ENCODE measurements around the gene SLC4A1.

The SLC4A1 gene

DNA sequence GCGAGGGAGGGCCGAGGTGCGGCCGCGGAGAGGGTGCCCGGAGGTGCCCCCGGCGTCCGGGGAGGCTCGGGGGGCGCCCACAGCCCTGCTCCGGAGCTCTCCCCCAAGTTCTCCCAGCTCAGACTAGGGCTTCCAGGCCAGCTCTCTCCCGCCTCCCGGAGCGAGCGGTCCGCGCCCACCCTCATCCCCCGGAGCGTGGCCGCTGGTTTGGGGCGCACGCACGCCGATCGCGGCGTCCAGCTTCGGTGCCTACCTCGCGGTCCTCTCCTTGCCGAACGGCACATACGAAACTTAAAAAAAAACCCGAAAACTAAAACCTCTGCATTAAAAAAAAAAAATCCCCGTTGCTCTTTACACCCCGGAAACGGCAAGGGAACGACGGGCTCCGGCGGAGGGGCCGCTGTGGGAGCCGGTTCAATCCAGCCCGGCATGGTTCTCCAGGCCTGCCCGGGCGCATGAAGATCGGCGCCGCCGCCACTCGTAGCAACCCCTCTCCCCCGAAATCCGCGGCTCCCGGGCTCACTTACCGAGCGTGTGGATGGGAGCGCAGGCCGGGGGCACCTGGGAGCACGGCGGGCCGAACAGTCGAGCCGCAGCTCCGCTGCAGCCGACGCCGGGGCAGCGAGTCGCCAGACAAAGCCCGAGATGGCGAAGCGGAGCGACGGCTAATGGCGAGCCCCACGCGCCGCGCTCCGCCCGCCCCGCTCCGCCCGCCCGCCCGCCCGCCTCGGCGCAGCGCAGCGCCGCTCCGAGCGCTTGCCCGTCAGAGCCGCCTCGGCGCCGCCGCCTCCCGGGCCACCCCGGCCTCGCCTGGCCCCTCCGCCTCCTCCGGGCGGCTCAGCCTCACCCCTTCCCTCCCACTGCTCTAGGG is 47.5 kb downstream of the SLC4A1 start:
- DNase-seq (ENCODE audit: low spot score) = peak; percentile 47

DNA sequence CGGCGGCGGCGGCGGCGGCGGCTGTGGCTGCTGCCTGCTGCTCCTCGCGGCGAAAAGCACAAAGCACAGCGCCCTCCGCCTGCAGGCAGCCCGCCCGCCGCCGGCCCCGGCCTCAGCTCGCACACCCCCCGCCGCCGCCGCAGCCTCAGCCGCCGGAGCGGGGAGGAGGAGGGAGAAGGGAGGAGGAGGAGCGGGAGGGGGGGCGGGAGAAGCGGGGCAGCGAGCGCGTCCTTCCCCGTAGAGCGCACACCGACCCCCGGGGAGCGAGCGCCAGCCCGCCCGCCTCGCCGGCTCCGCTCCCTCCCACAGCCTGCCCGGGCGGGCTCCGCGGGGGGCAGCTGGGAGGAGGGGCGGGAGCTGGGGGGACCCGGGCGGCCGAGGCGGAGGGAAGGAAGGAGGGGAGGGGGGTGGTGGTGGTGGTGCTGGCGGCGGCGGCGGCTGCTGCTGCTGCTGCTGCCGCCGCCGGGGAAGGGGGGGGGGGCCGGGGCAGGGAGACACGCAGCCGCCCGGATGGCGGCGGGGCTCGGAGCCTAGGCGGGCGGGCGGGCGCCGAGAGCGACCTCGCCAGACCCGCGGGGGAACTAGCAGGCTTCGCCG is 48.2 kb downstream of the SLC4A1 start, which contains the start of gene UBTF:
TSS of gene UBTF (minus strand) at position 60 of the 597 bp plus-strand sequence. CDS start 1,446 bp downstream, outside the sequence.
- DNase-seq (ENCODE audit: low spot score) = peak; percentile 78

DNA sequence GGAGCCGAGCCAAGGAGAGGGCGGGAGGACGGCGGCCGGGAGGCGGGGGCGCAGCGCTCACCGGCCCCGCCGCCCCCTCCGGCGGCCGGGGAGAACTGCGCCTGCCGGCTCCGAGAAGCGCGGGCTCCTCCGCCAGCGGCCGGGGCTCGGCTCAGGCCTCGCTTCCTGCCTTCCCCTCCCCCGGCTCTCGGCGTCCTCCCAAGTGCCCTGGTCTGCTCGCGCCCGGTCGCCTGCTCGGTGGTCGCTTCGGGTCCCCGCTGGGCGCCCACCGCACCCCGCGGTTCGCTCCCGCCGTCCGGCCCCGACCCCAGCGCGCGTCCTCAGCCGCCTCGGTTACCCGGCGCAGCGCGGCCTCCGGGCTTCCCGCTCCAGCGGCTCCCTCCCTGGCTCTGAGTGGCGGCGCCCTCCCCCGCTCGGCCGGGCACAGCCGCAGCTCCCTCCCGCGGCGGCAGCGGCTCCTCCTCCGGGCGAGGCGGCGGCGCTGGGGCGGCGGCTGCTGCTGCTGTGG is 48.8 kb downstream of the SLC4A1 start:
- DNase-seq (ENCODE audit: low spot score) = peak; percentile 55

DNA sequence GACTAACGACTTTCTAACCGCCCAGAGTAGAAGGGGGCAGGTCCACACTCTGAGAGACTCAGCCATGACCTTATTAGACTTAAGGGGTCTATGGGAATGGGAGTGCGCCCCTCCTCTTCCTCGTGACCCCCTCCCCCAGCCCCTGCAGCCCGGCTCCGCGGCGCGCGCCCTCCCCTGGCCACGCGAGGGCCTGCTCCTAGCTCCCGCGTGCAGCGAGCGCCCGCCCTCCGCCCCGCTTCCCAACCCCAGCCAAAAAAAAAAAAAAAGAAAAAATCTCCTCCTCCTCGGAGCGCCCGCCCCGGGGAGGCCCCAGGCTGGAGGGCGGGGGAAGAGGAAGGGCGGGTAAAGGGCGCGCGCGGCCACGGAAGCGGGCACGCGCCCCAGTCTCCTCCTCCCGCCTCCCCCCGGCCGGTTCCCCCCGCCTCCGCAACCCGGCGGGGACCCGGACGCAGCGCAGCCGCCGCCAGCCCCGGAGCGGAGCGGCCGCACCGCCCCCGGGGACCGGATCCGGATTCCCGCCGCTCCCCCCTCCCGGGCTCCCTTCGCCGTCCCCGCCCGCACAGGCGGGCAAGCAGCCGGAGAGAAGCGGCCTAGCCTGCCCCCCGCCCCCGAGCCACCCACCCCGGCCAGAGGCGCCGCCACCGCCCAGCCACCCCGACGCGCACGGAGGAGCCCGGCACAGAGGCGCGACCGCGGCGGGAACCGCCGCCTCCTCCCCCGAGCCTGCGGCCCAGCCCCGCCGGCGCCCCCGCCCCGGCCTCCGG is 49.4 kb downstream of the SLC4A1 start:
- DNase-seq (ENCODE audit: low spot score) = peak; percentile 90

DNA sequence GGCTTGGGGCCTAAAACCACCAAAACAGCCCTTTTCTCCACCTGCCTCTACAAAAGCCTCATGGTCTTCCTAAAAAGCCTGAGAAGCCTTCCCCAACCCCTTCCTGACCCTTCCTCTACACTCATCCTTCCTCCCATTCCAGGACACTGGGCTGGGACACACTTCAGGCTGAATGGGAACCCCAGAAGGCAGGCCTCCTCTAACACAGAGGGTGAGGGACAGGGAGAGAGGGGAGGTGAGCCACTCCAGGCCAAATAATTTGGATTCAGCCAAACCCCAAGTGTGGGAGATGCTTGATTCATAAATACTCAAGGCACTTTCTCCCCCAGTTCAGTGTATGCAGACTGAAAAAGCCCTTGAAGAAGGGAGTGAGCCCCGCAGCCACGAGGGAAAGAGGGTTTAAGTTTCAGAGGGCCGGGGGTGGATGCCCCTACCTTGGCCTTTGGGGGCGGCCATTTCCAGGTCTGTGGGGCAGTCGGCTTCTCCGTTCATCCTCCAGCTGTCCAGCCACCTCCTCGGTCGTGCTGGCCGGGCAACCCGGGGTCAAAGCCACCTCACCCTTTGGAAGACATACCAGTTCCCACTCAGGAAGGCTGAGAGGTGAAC is 50.1 kb downstream of the SLC4A1 start:
- DNase-seq (ENCODE audit: low spot score) = no peak

DNA sequence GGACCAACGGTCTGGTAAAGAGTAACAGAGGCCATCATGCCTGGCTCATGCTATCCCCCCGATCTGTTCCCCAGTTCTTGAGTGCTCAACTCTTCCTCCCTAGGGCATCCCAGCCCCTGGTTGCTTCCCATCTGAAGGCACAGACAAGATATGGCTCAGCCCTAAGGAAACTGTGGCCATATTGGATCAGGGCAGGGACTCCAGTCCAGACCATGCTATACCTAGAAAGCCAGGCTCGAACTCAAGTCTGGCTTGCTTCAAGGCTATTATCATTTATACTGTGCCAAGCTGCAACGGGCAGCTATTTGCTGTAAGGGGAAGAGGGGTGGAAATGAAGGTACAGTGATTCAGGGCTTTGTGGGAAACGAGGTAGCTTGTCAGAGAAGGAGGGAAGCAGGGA is 51.2 kb downstream of the SLC4A1 start:
- DNase-seq (ENCODE audit: low spot score) = no peak

DNA sequence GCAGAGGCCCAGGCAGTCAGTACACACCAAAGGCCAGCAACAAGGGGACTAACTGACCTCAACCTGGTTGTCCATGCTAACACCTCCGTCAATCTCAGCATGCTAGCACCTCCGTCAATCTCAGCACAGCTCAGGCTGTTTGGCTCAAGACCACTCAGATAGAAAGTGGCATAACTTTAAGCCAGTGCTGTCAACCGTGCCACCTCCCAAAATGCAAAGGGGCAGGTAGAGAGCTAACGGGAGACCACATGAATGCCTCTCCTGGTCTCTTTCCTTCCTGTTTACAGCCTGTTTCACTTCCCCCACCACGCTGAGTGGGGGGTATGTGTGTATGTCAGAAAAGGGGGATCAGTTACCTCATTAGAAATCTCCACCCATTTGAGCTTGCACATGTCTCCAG is 51.8 kb downstream of the SLC4A1 start:
- DNase-seq (ENCODE audit: low spot score) = peak; percentile 68

DNA sequence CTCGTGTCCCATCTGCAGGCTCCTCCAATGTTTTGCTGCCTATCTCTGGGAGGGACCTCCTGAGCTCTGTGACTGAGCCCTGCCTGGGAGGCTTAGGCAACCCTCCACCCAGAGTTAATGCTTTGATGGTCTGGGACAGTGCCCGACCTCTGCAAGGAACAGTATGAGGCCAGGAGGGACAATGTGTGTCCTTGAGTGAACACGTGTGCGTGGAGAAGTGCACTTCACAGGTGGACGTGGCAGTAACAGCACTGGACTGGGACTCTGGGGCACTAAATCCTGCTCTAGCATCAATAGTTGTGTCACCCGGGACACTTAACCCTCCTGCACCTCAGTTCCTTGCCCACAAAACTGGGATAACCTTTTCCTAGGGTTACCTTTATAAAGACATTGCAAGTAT is 53.0 kb downstream of the SLC4A1 start:
- DNase-seq (ENCODE audit: low spot score) = no peak

DNA sequence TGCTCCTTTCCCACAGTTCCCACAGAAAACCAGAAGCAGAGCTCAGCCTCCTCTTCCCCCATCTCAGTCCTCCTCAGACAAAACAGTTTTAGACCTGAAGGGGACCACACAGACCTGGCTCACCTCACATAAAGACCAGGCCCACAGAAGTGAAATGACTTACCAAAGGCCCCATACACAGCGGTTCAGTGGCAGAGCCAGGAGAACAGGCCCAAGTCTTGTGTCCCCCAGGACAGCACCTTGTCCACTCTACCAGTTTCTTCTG is 53.8 kb downstream of the SLC4A1 start:
- DNase-seq (ENCODE audit: low spot score) = no peak

DNA sequence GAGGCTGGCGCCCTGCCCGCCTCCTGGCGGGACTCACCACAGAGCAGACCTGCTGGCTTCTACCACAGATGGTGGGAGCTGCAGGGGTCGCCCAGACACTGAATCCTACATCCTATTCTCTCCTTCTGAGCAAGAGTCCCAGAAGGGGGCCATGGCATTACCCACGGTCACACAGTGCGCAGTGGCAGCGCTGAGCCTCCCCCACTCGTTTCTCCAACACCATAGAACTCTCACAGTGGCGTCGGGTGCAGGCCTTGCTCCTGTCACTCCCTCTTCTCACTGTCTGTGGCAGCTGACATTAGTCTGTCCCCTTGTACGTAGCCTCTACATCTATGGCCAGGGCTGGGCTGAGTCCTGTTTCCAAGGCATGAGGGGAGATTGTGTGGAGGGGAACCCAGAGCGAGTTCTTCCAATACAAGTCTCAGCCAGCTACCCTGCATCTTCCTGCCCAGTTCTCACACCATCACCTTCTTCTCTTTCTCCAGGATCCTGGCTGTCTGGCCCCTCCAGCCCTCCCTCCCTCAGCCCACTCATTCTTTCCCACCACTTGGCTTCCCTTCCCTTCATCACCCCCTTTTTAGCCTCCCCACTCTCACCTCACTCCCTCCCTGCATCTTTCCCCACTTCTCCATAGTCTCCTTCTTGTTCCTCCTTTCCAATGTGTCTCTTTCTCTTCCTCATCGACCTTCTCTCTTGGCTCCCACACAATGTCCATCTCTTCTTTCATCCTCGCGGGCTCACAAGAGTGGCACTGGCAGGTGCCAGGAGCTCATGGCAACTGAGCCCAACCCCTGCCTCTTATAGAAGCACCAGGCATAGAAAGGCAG is 54.3 kb downstream of the SLC4A1 start:
- no peak for DNase-seq (ENCODE audit: low spot score)

DNA sequence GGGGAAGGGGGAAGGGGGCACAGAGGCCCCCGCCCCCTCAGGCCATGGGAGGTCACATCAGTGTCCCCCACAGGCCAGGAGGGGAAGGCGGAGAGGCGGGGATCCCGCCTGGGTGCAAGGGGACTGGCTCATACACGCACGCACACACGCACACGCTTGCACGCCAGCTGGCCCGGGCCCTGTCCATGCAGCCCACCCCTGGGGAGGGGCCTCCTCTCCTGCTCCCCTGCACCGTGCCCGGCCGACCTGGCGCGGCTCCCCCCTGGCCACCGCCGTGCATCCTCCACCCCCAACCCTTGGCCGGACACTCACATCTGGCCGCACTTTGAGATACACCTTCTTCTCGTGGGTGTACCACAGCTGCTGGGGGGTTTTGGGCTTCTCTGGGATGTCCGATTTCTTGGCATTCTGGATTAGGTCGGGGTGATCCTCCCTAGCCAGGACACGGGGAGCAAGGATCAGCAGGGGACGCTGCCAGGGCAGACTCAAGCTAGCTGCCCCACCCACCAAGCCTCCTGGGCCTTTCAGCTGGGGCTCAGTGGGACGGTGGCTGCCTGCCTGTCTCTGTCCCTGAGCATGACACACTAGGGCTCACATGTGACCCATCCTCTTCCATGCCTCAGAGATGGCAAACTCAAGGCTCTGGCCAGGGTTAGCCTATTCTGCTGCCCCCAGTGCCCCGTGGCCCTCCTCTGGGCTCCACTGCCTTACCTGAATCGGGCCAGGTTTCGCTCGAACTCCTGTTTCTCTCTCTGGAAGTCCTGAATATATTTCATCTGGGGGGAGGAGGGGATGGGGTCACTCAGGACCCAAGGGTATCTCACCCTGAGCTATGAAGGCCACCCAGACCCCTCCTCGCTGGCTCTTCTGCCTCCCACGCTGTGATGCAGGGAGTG is 55.2 kb downstream of the SLC4A1 start:
- no peak for DNase-seq (ENCODE audit: low spot score)

DNA sequence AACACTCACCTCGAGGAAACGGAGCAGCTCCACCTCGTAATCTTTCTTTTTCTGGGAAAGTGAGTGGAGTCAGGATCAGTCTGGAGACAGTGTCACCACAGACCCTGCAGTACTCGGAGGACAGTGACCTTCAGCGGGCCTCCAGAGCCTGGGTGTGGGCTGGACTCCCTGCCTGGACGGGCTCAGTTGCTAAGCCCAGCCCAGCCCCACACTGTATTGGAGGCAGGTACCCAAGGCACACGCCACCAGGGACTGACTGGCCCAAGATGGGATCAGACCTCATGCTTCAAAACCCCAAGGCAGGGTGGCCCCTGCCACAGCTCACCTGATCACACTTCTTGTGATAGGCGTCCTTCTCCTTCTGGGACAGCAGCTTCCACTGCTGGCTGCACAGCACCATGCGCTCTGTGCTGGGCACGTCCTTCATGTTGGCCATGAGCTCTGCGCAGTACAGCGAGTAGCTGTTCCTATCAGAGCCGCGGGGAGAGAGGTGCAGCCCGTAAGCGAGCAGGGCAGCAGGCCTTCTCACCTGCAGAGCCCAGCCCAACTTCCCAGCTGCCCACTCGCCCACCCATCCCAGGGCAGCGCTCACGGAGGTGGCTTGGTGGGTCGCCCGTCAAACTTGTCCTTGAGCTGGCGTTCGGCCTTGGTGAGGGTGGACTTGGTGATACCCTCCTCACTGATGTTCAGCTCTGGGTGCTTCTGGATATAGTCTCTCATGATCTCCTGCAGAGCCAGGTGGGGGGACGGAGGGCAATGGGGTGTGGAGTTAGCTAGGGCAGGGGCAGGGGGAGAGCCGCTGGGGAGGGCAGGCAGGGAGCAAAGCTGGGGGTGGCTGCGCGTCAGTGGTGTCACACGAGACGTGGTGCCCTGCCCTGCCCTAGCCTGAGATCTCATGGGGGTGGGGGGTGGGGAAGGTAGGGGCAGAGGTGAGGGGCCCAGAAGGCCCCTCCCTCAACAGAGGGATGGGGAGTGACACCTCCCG is 56.4 kb downstream of the SLC4A1 start:
- DNase-seq (ENCODE audit: low spot score) = no peak

DNA sequence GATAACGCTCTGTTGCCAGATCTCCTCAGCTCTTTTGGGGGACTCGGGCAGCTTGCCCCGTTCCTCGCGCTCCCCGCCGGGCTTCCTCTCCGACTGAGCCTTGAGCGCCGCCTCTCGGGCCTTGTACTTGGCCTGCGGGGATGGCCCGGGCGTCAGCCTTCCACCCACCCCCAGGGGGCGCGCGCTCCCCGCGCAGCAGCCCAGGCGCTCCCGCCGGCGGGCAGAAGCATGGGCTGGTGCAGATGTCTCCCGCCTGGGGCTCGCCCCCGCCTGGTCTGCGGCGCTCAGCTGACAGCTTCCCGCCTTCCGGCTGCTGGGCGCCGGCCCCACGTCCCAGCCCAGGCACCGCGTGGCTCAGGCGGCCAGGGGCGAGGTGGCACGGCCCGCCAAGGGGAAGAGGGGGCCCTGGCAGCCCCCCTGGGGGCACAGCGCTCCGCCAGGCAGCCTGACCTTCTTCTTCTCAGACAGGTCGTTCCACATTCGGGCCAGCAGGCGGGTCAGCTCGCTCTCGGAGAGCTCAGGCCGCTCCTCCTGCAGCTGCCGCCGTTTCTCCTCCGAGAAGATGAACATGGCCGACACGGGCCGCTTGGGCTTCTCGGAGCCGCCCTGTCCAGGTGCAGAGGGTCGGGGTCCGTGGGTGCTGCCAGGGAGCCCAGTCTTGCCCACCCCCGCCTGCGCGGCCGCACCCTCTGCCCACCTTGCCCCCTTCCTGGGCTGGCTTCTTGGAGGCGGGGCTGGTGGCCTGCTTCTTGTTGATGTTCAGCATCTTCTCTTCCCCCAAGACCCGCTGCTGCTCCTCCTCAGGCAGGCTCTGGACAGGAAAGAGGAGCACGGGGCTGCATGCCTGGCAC is 57.4 kb downstream of the SLC4A1 start:
- DNase-seq (ENCODE audit: low spot score) = peak; percentile 91

DNA sequence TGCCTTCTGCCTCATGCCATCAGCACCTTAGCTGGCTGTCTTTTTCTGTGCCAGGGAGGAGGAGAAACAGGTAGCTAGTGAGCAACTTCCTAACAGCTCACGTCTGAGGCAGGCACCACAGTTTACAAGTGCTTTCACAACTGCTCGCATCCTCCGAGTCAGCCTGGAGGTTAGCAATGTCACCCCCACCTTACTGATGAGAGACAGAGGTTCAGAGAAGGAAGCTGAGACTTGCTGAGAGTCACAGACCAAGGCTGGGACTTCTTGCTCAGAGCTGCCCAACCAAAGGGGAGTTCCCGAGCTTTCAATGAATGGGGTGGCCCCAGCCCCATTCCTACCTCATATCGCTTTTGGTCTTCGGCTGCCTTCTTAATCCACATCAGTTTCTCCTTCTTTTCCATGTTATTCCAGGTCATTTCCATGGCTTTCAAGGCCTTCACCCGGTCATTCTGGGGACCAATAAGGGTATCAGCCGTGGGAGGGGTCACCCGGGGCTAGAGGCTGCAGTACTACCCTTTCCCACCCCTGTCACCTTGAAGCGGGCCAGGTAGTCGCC is 58.1 kb downstream of the SLC4A1 start:
- DNase-seq (ENCODE audit: low spot score) = no peak

DNA sequence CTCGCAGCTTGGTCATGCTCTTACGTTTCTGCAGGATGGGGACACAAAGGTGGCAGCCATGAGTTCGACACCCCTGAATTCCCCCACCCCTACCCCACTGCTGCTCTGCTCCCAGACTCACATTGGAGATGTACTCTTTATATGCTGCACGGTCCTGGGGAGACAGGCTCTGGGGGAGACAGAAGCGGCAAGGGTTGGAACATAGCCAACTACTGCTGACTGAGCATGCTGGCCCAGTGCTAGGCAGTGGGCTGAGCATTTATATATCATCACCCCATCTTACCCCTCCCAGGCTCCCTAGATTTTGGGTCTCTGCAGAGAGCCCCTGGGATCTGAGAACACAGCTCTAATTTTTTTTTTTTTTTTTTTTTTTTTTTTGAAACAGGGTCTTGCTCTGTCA is 60.2 kb downstream of the SLC4A1 start:
- DNase-seq (ENCODE audit: low spot score) = no peak

DNA sequence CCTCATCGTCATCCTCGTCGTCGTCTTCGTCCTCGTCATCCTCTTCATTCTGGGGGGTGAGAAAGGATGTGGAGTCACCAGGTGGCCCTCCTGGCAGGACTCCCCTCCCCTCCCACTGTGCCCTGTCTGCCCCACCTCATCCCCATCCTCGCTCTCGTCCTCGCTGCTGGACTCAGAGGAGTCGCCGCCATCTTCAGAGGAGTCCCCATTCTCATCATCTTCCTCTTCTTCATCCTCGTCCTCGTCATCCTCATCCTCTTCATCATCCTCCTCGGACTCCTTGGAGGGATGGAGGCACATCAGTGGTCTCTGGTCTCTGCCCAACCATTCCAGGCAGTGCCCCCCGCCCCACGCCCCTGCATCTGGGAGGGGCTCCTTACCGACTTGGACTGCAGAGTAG is 60.6 kb downstream of the SLC4A1 start:
- no peak for DNase-seq (ENCODE audit: low spot score)

DNA sequence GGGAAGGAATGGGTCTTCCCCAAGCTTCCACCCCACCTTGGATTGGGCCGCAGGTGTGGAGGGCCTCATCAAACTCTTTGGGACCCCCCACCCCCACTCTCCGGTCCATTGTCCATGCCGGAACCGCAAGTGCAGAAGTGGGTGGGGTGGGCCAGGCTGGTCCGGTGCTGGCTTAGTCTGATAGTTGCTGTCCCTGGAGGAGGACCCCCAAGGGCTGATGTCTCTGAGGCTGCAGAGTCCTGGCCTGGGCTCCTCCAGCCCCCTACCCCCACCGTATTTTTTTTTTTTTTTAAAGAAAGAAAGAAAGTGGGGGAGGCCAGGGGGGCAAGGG is 61.1 kb downstream of the SLC4A1 start:
- DNase-seq (ENCODE audit: low spot score) = no peak

All from CD4-positive, alpha-beta T cell treated with Interleukin-6 at 100 ng/mL for 8 hours (primary cell).